ENCODE results near the gene CYP27C1. TPM values are rescaled to one million over a fixed set of nuclear protein-coding genes. Genes with fewer than 3 reads are reported as not detected.

Gene CYP27C1
- total and polyA plus RNA-seq, 4 donors, result 0.02 to 0.14 (median 0.07) TPM

- WGBS, result 91% methylated on average over 8 of the region's 8 CpGs
- H3K4me1 ChIP-seq (ENCODE audit: control insufficient read depth in 4 of 4, insufficient read depth in 4 of 4, low read length in 3 of 4), result peaks cover 6 to 14% (median 9%) of the 10 kb centered on the region in 4 donors
- DNase-seq (ENCODE audit: low spot score), result no peak
These were observed 31.3 kb downstream of the CYP27C1 start for GRCh38 chr2:127188797-127189196.

DNA sequence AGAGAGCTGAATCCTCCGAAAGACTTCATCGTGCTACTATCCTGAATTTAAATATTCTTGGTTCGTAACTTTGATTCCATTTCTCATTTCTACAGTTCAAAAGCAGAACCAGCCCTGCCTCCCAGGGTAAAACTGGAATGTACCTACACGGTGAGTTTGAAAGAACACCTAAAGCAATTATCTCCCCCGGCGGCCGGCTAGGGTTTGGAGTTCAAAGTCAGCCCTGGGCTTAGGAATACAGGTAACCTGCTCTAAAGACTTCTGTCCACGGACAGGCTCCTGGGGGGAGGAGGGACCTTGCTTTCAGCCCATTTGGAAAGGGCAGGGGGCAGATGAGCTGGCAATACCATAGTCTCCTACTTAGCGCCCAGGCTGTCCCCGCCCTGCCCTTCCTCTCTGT is 32.3 kb downstream of the CYP27C1 start:
- 84% methylated on average over 10 of the region's 10 CpGs for WGBS

More at GRCh38 chr2:127188797-127189196, 31.3 kb downstream of the CYP27C1 start:
- TF ChIP-seq FOXA2 (IDR thresholded peaks at IDR 0.05) (no peak), TAF1 (conservative IDR thresholded peaks at IDR 0.05) (no peak)
- no peaks in the 10 kb centered on the region for H3K27me3 ChIP-seq (ENCODE audit: control insufficient read depth in 4 of 4, insufficient read depth in 4 of 4, low read length in 3 of 4)
- no peaks in the 10 kb centered on the region for H3K9me3 ChIP-seq (ENCODE audit: control insufficient read depth in 4 of 4, low read length in 3 of 4)
- H3K9ac ChIP-seq (ENCODE audit: low read depth in 1 of 2, low read length in 2 of 2), result no peak overlapping the region
- no peak overlapping the region for H3K27ac ChIP-seq (ENCODE audit: low read depth in 1 of 2, low read length in 2 of 2)
- H3K36me3 ChIP-seq (ENCODE audit: control insufficient read depth in 4 of 4, insufficient read depth in 3 of 4, low read depth in 1 of 4, low read length in 3 of 4), result no peaks in the 10 kb centered on the region
- no peak overlapping the region for H3K4me3 ChIP-seq (ENCODE audit: low read depth in 1 of 3, low read length in 3 of 3)

GRCh38 chr2:127187081-127187775 is 32.9 kb downstream of the CYP27C1 start:
- TF ChIP-seq MAX (IDR thresholded peaks at IDR 0.05) (no peak), SP1 (IDR thresholded peaks at IDR 0.05) (no peak), ATF3 (IDR thresholded peaks at IDR 0.05) (no peak), CTCF (IDR thresholded peaks at IDR 0.05; ENCODE audit: low read depth, low read length, missing input control) (no peak), GABPA (IDR thresholded peaks at IDR 0.05 in 1 of 2, conservative IDR thresholded peaks at IDR 0.05 in 1 of 2) (no peak), RXRA (IDR thresholded peaks at IDR 0.05) (no peak), HNF4G (IDR thresholded peaks at IDR 0.05) (no peak), RAD21 (IDR thresholded peaks at IDR 0.05) (no peak), HNF4A (conservative IDR thresholded peaks at IDR 0.05) (no peak), NR2F2 (IDR thresholded peaks at IDR 0.05) (no peak), YY1 (IDR thresholded peaks at IDR 0.05) (no peak), FOXA1 (IDR thresholded peaks at IDR 0.05) (no peak), FOXA2 (IDR thresholded peaks at IDR 0.05) (no peak), JUND (IDR thresholded peaks at IDR 0.05) (no peak)
- TF ChIP-seq, protein P1, sequence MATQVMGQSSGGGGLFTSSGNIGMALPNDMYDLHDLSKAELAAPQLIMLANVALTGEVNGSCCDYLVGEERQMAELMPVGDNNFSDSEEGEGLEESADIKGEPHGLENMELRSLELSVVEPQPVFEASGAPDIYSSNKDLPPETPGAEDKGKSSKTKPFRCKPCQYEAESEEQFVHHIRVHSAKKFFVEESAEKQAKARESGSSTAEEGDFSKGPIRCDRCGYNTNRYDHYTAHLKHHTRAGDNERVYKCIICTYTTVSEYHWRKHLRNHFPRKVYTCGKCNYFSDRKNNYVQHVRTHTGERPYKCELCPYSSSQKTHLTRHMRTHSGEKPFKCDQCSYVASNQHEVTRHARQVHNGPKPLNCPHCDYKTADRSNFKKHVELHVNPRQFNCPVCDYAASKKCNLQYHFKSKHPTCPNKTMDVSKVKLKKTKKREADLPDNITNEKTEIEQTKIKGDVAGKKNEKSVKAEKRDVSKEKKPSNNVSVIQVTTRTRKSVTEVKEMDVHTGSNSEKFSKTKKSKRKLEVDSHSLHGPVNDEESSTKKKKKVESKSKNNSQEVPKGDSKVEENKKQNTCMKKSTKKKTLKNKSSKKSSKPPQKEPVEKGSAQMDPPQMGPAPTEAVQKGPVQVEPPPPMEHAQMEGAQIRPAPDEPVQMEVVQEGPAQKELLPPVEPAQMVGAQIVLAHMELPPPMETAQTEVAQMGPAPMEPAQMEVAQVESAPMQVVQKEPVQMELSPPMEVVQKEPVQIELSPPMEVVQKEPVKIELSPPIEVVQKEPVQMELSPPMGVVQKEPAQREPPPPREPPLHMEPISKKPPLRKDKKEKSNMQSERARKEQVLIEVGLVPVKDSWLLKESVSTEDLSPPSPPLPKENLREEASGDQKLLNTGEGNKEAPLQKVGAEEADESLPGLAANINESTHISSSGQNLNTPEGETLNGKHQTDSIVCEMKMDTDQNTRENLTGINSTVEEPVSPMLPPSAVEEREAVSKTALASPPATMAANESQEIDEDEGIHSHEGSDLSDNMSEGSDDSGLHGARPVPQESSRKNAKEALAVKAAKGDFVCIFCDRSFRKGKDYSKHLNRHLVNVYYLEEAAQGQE (IDR thresholded peaks at IDR 0.05), result no peak
- no peaks in the 10 kb centered on the region for H3K36me3 ChIP-seq (ENCODE audit: control insufficient read depth in 4 of 4, insufficient read depth in 3 of 4, low read depth in 1 of 4, low read length in 3 of 4)
- no peak for DNase-seq (ENCODE audit: low spot score)
- H3K4me3 ChIP-seq (ENCODE audit: low read depth in 1 of 3, low read length in 3 of 3), result no peak overlapping the region
- no peaks in the 10 kb centered on the region for H3K4me1 ChIP-seq (ENCODE audit: control insufficient read depth in 4 of 4, insufficient read depth in 4 of 4, low read length in 3 of 4)
- no peak overlapping the region for H3K27ac ChIP-seq (ENCODE audit: low read depth in 1 of 2, low read length in 2 of 2)
- H3K9me3 ChIP-seq (ENCODE audit: control insufficient read depth in 4 of 4, low read length in 3 of 4), result no peaks in the 10 kb centered on the region
- 91% methylated on average over 17 of the region's 17 CpGs for WGBS
- H3K9ac ChIP-seq (ENCODE audit: low read depth in 1 of 2, low read length in 2 of 2), result no peak overlapping the region
- H3K27me3 ChIP-seq (ENCODE audit: control insufficient read depth in 4 of 4, insufficient read depth in 4 of 4, low read length in 3 of 4), result no peaks in the 10 kb centered on the region

More for the DNA sequence above, 32.3 kb downstream of the CYP27C1 start:
- Histone ChIP-seq H3K4me1 (ENCODE audit: control insufficient read depth in 4 of 4, insufficient read depth in 4 of 4, low read length in 3 of 4) (peaks cover 0 to 4% (median 0%) of the 10 kb centered on the region in 4 donors), H3K27me3 (ENCODE audit: control insufficient read depth in 4 of 4, insufficient read depth in 4 of 4, low read length in 3 of 4) (no peaks in the 10 kb centered on the region), H3K4me3 (ENCODE audit: low read depth in 1 of 3, low read length in 3 of 3) (no peak overlapping the region), H3K36me3 (ENCODE audit: control insufficient read depth in 4 of 4, insufficient read depth in 3 of 4, low read depth in 1 of 4, low read length in 3 of 4) (no peaks in the 10 kb centered on the region), H3K27ac (ENCODE audit: low read depth in 1 of 2, low read length in 2 of 2) (no peak overlapping the region), H3K9ac (ENCODE audit: low read depth in 1 of 2, low read length in 2 of 2) (no peak overlapping the region), H3K9me3 (ENCODE audit: control insufficient read depth in 4 of 4, low read length in 3 of 4) (no peaks in the 10 kb centered on the region)
- DNase-seq (ENCODE audit: low spot score), result no peak
- TF ChIP-seq SP1 (IDR thresholded peaks at IDR 0.05) (no peak), GABPA (IDR thresholded peaks at IDR 0.05 in 1 of 2, conservative IDR thresholded peaks at IDR 0.05 in 1 of 2) (no peak)

Data from liver (tissue), 9 donors.